ENCODE data around the gene KNDC1. TPM values are rescaled to one million over a fixed set of nuclear protein-coding genes. Genes with fewer than 3 reads are reported as not detected.
"Not testable (repeated sequence)": the region's sequence is repeated elsewhere in the genome, so short reads cannot be mapped to it uniquely, and the experiment has no call there.

KNDC1 gene
- total and polyA plus RNA-seq, 3 donors from 2014 or later: 4.2 to 19.8 (median 13.3) TPM

DNA sequence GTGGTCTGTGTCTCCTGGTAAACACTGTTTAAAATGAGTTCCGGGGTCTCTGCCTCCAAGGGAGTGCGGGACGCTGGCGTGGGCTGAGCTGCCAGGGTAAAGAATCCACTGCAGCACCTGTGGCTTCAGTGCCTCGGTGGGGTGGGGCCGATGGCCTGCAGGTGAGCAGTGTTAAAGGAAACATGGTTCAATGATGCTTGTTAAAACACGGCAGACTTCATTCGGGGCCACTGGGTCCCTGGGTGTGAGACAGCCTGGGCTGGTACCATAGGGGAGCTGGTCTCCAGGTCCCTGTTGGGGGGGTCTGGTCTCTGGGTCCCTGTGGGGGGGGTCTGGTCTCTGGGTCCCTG lies 24.9 kb upstream of the KNDC1 start:
- WGBS, 2 donors: 55 to 76% methylated on average over 8 of the region's 8 CpGs
- Histone ChIP-seq H3K4me3 (no peak overlapping the region), H3K27me3 (no peaks in the 10 kb centered on the region), H3K4me1 (no peaks in the 10 kb centered on the region), H3K36me3 (ENCODE audit: low read depth, missing control alignments) (no peaks in the 10 kb centered on the region), H3K27ac (no peak overlapping the region), H3K9me3 (no peaks in the 10 kb centered on the region)
- no peak for DNase-seq
- TF ChIP-seq POLR2A (IDR thresholded peaks at IDR 0.05): no peak
- intact Hi-C loops (cut with DNase I; ENCODE audit: low total_unique reads): no loop called here

DNA sequence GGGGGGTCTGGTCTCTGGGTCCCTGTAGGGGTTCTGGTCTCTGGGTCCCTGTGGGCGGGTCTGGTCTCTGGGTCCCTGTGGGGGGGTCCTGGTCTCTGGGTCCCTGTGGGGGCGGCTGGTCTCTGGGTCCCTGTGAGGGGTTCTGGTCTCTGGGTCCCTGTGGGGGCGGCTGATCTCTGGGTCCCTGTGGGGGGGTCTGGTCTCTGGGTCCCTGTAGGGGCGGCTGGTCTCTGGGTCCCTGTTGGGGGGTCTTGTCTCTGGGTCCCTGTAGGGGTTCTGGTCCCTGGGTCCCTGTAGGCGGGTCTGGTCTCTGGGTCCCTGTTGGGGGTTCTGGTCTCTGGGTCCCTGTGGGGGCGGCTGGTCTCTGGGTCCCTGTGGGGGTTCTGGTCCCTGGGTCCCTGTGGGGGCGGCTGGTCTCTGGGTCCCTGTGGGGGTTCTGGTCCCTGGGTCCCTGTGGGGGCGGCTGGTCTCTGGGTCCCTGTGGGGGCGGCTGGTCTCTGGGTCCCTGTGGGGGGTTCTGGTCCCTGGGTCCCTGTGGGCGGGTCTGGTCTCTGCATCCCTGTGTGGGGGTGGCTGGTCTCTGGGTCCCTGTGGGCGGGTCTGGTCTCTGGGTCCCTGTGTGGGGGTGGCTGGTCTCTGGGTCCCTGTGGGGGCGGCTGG lies 22.4 kb upstream of the KNDC1 start:
- WGBS, 2 donors: 78% methylated on average over 12 of the region's 12 CpGs; no CpG with 5 or more reads in 1 of the 2 donors
- H3K4me1 ChIP-seq; H3K27ac ChIP-seq; H3K27me3 ChIP-seq; DNase-seq; intact Hi-C loops (cut with DNase I; ENCODE audit: low total_unique reads); H3K4me3 ChIP-seq; H3K9me3 ChIP-seq; H3K36me3 ChIP-seq (ENCODE audit: low read depth, missing control alignments): not testable (repeated sequence)

- no peaks in the 10 kb centered on the region for H3K9me3 ChIP-seq
- no peak for DNase-seq
- no peaks in the 10 kb centered on the region for H3K4me1 ChIP-seq
- no peaks in the 10 kb centered on the region for H3K36me3 ChIP-seq (ENCODE audit: low read depth, missing control alignments)
- H3K4me3 ChIP-seq: no peak overlapping the region
- no peak overlapping the region for H3K27ac ChIP-seq
- 30 to 33% methylated on average over 2 to 17 of the region's 17 CpGs for WGBS, 2 donors
- no peaks in the 10 kb centered on the region for H3K27me3 ChIP-seq
- intact Hi-C loops (cut with DNase I; ENCODE audit: low total_unique reads): no loop called here
- TF ChIP-seq CTCF (IDR thresholded peaks at IDR 0.05) (no peak), POLR2A (IDR thresholded peaks at IDR 0.05) (no peak)
Measured at GRCh38 chr10:133139551-133140065, 20.4 kb upstream of the KNDC1 start.

- intact Hi-C loops (cut with DNase I; ENCODE audit: low total_unique reads): no loop called here
- peak; percentile 11 for DNase-seq
- H3K4me1 ChIP-seq: no peaks in the 10 kb centered on the region
- no peaks in the 10 kb centered on the region for H3K27me3 ChIP-seq
- TF ChIP-seq POLR2A (IDR thresholded peaks at IDR 0.05): no peak
- no peak for TF ChIP-seq CTCF (IDR thresholded peaks at IDR 0.05)
- 63 to 80% methylated on average over 2 to 21 of the region's 26 CpGs for WGBS, 2 donors
- H3K27ac ChIP-seq: no peak overlapping the region
- no peaks in the 10 kb centered on the region for H3K36me3 ChIP-seq (ENCODE audit: low read depth, missing control alignments)
- no peak overlapping the region for H3K4me3 ChIP-seq
- H3K9me3 ChIP-seq: no peaks in the 10 kb centered on the region
Measured at GRCh38 chr10:133140417-133141143, 19.4 kb upstream of the KNDC1 start.

DNA sequence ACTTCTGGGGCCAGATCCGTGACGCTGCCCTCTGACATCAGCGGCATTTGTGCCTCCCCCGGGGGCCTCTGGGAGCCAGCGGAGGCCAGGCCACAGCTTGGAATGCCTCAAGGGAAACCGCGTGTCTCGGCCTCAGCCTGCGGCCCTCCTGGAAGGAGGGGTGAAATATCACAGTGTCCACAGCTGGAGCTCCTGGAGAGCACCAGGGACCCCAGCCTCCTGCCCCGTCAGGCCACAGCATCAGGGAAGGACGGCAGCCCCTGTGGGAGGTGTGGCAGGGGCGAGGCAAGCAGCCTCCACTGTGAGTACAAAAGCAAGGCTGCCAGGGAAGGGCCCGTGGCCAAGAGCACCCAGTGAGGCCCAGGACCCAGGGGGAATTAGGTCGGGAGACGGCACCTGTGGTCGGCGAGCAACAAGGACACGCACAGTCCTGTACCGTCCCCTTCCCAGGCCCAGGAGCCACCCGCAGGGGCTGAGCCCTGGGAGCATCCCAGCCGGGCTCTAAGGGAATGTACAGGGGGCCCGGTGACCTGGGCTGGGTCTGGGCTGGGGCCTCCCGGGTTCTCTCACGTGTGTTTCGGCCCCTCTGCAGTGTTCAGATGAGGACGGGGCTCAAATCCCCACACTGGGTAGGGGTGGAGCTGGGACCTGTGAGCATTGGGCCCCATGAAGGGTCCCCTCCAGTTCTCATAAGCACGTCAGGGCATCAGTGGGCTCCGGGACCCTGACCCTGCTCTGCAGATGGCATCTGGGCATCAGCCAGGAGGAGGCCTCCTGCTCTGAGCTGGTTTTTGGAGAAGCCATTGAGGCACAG lies 18.7 kb upstream of the KNDC1 start:
- no peak overlapping the region for H3K27ac ChIP-seq
- WGBS, 2 donors: 89 to 92% methylated on average over 8 to 22 of the region's 28 CpGs
- H3K36me3 ChIP-seq (ENCODE audit: low read depth, missing control alignments): no peaks in the 10 kb centered on the region
- intact Hi-C loops (cut with DNase I; ENCODE audit: low total_unique reads): no loop called here
- no peak for DNase-seq
- TF ChIP-seq CTCF (IDR thresholded peaks at IDR 0.05) (no peak), POLR2A (IDR thresholded peaks at IDR 0.05) (no peak)
- H3K27me3 ChIP-seq: no peaks in the 10 kb centered on the region
- no peaks in the 10 kb centered on the region for H3K4me1 ChIP-seq
- no peaks in the 10 kb centered on the region for H3K9me3 ChIP-seq
- H3K4me3 ChIP-seq: no peak overlapping the region
